ENCODE measurements around the gene TAF8. TPM values are rescaled to one million over a fixed set of nuclear protein-coding genes. Genes with fewer than 3 reads are reported as not detected.

TAF8 gene
- total RNA-seq, 1 donor from 2014 or later = 21.9 TPM

DNA sequence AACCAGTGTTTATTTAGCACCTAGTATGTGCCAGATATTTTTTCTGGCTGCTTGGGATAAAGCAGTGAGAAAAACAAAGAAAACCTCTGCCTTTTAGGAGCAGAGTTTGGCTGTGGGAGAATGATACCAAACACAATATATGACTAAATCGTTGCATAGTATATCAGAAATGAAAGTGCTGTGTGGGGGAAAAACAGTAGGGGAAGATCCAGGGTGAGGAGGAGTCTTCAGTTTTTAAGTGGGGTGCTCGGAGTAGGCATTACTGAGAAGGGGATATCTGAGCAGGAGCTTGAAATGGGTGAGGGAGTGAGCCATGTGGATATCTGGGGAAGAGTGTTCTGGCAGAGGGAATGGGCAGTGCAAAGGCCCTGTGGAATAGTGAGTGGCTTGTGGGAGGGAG lies 23.0 kb downstream of the TAF8 start:
- Mint-ChIP-seq H3K36me3 (ENCODE audit: low read depth, unreplicated experiment) (peaks cover 23% of the 10 kb centered on the region), H3K4me3 (ENCODE audit: unreplicated experiment) (no peak overlapping the region), H3K27me3 (ENCODE audit: unreplicated experiment) (no peaks in the 10 kb centered on the region), H3K9me3 (ENCODE audit: unreplicated experiment) (no peaks in the 10 kb centered on the region), H3K27ac (ENCODE audit: unreplicated experiment) (peak overlapping the region; percentile 51), H3K4me1 (ENCODE audit: unreplicated experiment) (no peaks in the 10 kb centered on the region)
- TF ChIP-seq, protein P1, sequence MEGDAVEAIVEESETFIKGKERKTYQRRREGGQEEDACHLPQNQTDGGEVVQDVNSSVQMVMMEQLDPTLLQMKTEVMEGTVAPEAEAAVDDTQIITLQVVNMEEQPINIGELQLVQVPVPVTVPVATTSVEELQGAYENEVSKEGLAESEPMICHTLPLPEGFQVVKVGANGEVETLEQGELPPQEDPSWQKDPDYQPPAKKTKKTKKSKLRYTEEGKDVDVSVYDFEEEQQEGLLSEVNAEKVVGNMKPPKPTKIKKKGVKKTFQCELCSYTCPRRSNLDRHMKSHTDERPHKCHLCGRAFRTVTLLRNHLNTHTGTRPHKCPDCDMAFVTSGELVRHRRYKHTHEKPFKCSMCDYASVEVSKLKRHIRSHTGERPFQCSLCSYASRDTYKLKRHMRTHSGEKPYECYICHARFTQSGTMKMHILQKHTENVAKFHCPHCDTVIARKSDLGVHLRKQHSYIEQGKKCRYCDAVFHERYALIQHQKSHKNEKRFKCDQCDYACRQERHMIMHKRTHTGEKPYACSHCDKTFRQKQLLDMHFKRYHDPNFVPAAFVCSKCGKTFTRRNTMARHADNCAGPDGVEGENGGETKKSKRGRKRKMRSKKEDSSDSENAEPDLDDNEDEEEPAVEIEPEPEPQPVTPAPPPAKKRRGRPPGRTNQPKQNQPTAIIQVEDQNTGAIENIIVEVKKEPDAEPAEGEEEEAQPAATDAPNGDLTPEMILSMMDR (IDR thresholded peaks at IDR 0.05; ENCODE audit: unreplicated experiment) = no peak
- DNase-seq (ENCODE audit: low spot score) = no peak

DNA sequence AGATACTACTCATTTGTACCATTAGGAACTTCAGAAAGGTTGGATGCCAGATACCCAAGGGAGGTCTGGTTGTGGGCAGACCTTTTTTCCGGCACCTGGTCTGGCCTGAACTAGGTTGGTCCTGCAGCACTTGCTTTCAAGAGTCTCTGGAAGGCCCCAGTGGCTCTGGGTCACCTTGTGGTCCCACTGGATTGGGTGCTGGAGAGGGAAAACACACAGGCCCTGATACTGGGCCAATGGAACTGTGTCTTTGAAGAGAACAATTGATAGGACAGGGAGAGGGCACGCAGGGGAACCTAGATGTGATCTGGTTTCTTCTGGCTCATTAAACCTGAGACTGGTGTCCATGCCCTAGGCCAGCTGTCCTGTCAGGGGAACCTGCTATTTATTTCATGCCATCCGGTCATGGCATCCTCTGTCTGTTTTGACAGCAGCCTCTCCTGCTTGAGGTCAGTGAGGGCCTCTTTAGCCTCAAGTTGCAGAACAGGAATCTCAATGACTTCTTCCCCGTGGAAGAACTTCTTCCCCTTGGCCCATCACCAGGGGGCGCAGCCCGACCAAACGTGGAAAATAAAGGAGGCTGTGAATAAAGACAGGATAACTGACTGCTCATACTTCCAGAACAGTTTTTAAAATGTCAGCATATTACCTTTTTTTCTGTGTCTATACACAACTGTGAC lies 25.0 kb downstream of the TAF8 start:
- H3K4me1 Mint-ChIP-seq (ENCODE audit: unreplicated experiment) = no peaks in the 10 kb centered on the region
- peaks cover 23% of the 10 kb centered on the region for H3K36me3 Mint-ChIP-seq (ENCODE audit: low read depth, unreplicated experiment)
- H3K27me3 Mint-ChIP-seq (ENCODE audit: unreplicated experiment) = no peaks in the 10 kb centered on the region
- TF ChIP-seq, protein P1 (IDR thresholded peaks at IDR 0.05; ENCODE audit: unreplicated experiment) = peak; percentile 85
- H3K4me3 Mint-ChIP-seq (ENCODE audit: unreplicated experiment) = no peak overlapping the region
- no peaks in the 10 kb centered on the region for H3K9me3 Mint-ChIP-seq (ENCODE audit: unreplicated experiment)
- no peak overlapping the region for H3K27ac Mint-ChIP-seq (ENCODE audit: unreplicated experiment)
- DNase-seq (ENCODE audit: low spot score) = peak; percentile 84

DNA sequence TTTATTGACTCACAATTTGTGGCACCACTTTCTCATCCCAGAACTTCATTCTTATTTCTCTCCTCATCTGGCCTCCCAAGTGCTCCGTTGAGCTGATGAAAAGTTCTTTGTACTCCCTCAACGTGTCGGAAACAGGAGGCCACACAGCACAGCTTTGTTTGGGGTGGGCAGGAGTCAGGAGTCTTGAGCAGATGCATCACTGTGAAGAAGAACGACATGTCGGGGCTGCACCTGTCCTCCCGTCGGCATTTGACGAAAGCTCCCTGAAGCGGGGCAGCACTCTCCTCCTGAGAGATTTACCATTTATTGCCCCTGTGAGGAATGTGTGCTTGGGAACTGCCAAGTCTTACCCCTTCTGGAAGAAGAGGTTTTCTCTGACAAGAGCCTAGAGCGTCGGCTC lies 28.1 kb downstream of the TAF8 start:
- Mint-ChIP-seq H3K4me1 (ENCODE audit: unreplicated experiment) (no peaks in the 10 kb centered on the region), H3K4me3 (ENCODE audit: unreplicated experiment) (no peak overlapping the region), H3K36me3 (ENCODE audit: low read depth, unreplicated experiment) (peaks cover 18% of the 10 kb centered on the region), H3K27me3 (ENCODE audit: unreplicated experiment) (no peaks in the 10 kb centered on the region), H3K27ac (ENCODE audit: unreplicated experiment) (no peak overlapping the region), H3K9me3 (ENCODE audit: unreplicated experiment) (no peaks in the 10 kb centered on the region)
- TF ChIP-seq, protein P1 (IDR thresholded peaks at IDR 0.05; ENCODE audit: unreplicated experiment) = no peak
- no peak for DNase-seq (ENCODE audit: low spot score)

DNA sequence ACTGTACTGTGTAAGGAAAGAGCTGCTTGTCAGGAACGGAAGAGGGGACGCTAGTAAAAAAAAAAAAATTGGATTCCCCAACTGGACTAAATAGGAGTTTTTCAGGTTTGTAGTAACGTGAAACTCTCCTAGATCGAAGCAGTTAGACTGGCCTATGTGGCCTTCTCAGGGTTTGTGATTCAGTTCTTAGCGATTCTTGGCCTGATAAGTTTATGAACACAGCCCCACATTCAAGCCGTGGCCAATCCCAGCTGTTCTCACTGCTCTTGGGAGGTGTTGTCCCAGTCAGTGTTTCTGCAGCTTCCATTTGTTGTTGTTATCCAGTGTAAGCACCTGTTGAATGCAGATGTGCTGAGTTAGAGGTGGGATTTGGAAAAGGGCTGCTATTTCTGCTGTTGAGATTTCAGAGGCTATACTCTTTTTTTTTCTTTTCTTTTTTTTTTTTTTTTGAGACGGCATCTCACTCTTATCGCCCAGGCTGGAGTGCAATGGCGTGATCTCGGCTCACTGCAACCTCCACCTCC lies 29.7 kb downstream of the TAF8 start:
- Mint-ChIP-seq H3K9me3 (ENCODE audit: unreplicated experiment) (no peaks in the 10 kb centered on the region), H3K27me3 (ENCODE audit: unreplicated experiment) (no peaks in the 10 kb centered on the region), H3K27ac (ENCODE audit: unreplicated experiment) (no peak overlapping the region), H3K36me3 (ENCODE audit: low read depth, unreplicated experiment) (peaks cover 14% of the 10 kb centered on the region), H3K4me3 (ENCODE audit: unreplicated experiment) (no peak overlapping the region), H3K4me1 (ENCODE audit: unreplicated experiment) (no peaks in the 10 kb centered on the region)
- TF ChIP-seq, protein P1 (IDR thresholded peaks at IDR 0.05; ENCODE audit: unreplicated experiment) = no peak
- no peak for DNase-seq (ENCODE audit: low spot score)

DNA sequence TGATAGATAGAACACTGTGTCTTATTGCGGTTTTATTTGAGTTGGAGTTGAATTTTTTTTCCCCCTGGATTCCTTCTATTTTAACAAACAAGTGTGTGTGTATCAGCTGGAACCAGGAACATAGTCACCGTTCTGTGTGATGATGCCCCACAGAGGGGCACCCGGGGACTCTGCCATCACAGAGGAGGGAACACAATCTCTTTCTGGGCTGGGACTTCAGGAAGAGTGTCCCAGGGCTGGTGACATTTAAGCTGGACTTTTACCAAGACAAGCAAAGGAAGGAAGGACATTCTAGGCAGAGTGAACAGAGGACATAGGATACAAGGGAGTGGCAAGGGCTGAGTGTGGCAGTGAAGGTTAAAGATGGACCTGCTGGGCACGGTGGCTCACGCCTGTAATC lies 33.2 kb downstream of the TAF8 start:
- H3K27me3 Mint-ChIP-seq (ENCODE audit: unreplicated experiment) = no peaks in the 10 kb centered on the region
- no peaks in the 10 kb centered on the region for H3K9me3 Mint-ChIP-seq (ENCODE audit: unreplicated experiment)
- H3K4me3 Mint-ChIP-seq (ENCODE audit: unreplicated experiment) = no peak overlapping the region
- peaks cover 4% of the 10 kb centered on the region for H3K36me3 Mint-ChIP-seq (ENCODE audit: low read depth, unreplicated experiment)
- DNase-seq (ENCODE audit: low spot score) = no peak
- H3K27ac Mint-ChIP-seq (ENCODE audit: unreplicated experiment) = no peak overlapping the region
- H3K4me1 Mint-ChIP-seq (ENCODE audit: unreplicated experiment) = no peaks in the 10 kb centered on the region
- TF ChIP-seq, protein P1 (IDR thresholded peaks at IDR 0.05; ENCODE audit: unreplicated experiment) = no peak
